K562 (cell line): ENCODE measurements around the gene SPATA12. TPM values are rescaled to one million over a fixed set of nuclear protein-coding genes. Genes with fewer than 3 reads are reported as not detected.
A peak's percentile ranks its signal among the peaks of the same experiment; 100 is the strongest.

ENCODE experiments used
- ATAC-seq: fragments of 200-7000 bp; cut with Tn5 transposase; 3 replicates; pipeline ENCODE4 v1.9.1; 2020; ENCODE audit warnings: moderate library complexity
- BruUV-seq: library from RNA; stranded (reverse); fragments of 400-500 nt; replicated peaks from 2 replicates; lab custom pipeline; 2021; lab: Mats Ljungman, UMichigan
- CTCF ChIA-PET: fragments of 300-600 bp; formaldehyde crosslinking; extraction: SDS; loops from one replicate; lab custom pipeline; 2021; ENCODE audit warnings: low intra/inter-chr PET ratio; lab: Yijun Ruan, JAX
- POLR2A ChIA-PET: fragments of 300-600, 350-650 bp; sonication (Branson Sonifier 250); formaldehyde crosslinking; extraction: SDS; loops from one replicate; lab custom pipeline; 2021; ENCODE audit warnings: antibody characterized with exemption, inconsistent platforms; lab: Yijun Ruan, JAX
- DNase-seq, 4 experiments: peaks; one replicate each; pipeline versions ENCODE4 v3.0.0 to v3.0.0-alpha.2; 2011 to 2018; ENCODE audit warnings: low spot score in 3 of 4, mixed read lengths in 3 of 4; ENCODE audit errors: extremely low read depth in 1 of 4
- FAIRE-seq: peaks from 2 replicates; lab custom pipeline; 2011; peaks lifted over from hg19 to GRCh38; lab: Jason Lieb, UNC
- H2AFZ ChIP-seq: 2 replicates; pipeline ENCODE4 v1.6.0; 2011; ENCODE audit warnings: low read depth, low read length, control low read depth, inconsistent platforms
- H3K27ac ChIP-seq: fragments of 200-600 bp; 3 replicates; pipeline ENCODE4 v1.8.0; 2011; ENCODE audit warnings: low read depth, mild to moderate bottlenecking, control low read depth, inconsistent platforms, low read length, moderate library complexity, mixed read lengths; ENCODE audit errors: extremely low read depth
- H3K27me3 ChIP-seq, 2 experiments: fragments of 300-600 bp in 1 of 2; 2 replicates in 1 of 2; 3 replicates in 1 of 2; pipeline versions ENCODE4 v1.6.0 to v1.8.0; 2011; ENCODE audit warnings: inconsistent platforms in 2 of 2, low read length in 2 of 2, mild to moderate bottlenecking in 1 of 2, mixed read lengths in 1 of 2, moderate library complexity in 1 of 2; ENCODE audit not compliant: control insufficient read depth in 2 of 2, insufficient read depth in 2 of 2
- H3K36me3 ChIP-seq: fragments of 300-600 bp; 3 replicates; pipeline ENCODE4 v1.8.0; 2011; ENCODE audit warnings: mild to moderate bottlenecking, low read length, inconsistent platforms; ENCODE audit not compliant: control insufficient read depth, insufficient read depth
- H3K4me1 ChIP-seq, 2 experiments: fragments of 200-600 bp in 1 of 2; replicated peaks in 1 of 2; 2 replicates in 1 of 2; 3 replicates in 1 of 2; pipeline versions ENCODE4 v1.5.1 to v1.8.0; 2011; ENCODE audit warnings: inconsistent platforms in 2 of 2, low read length in 2 of 2, mild to moderate bottlenecking in 1 of 2, mixed read lengths in 1 of 2, moderate library complexity in 1 of 2; ENCODE audit not compliant: control insufficient read depth in 2 of 2, insufficient read depth in 2 of 2
- H3K4me2 ChIP-seq: 2 replicates; pipeline ENCODE4 v1.6.1; 2011; ENCODE audit warnings: low read length, control low read depth, inconsistent platforms, mixed read lengths; ENCODE audit not compliant: insufficient read depth
- H3K4me3 ChIP-seq: fragments of 200-600 bp; sonication (generic), shearing (Covaris generic); 2 replicates; pipeline ENCODE4 v1.5.1; 2016; ENCODE audit warnings: control low read depth, inconsistent platforms
- H3K79me2 ChIP-seq: fragments of 200-600 bp; 3 replicates; pipeline ENCODE4 v1.8.0; 2011; ENCODE audit warnings: low read length, inconsistent platforms; ENCODE audit not compliant: control insufficient read depth, insufficient read depth
- H3K9ac ChIP-seq, 2 experiments: 2 replicates each; pipeline versions ENCODE4 v1.6.0 to v1.6.1; 2011; ENCODE audit warnings: low read depth in 2 of 2, low read length in 2 of 2, control low read depth in 1 of 2, inconsistent platforms in 1 of 2, mild to moderate bottlenecking in 1 of 2, mixed read lengths in 1 of 2; ENCODE audit not compliant: insufficient read depth in 1 of 2
- H3K9me1 ChIP-seq: one replicate; pipeline ENCODE4 v1.6.0; 2011; ENCODE audit warnings: inconsistent platforms, mild to moderate bottlenecking, low read length, moderate library complexity; ENCODE audit not compliant: control insufficient read depth, insufficient read depth
- H3K9me3 ChIP-seq: replicated peaks from 2 replicates; pipeline ENCODE4 v1.5.1; 2011; ENCODE audit warnings: low read depth, low read length, inconsistent platforms; ENCODE audit not compliant: control insufficient read depth, insufficient read depth
- H4K20me1 ChIP-seq: replicated peaks from 2 replicates; pipeline ENCODE4 v1.6.1; 2011; ENCODE audit warnings: low read length, inconsistent platforms, mixed read lengths; ENCODE audit not compliant: control insufficient read depth, insufficient read depth
- REST ChIP-seq, 2 experiments: fragments of 450-650 bp; formaldehyde crosslinking in 1 of 2; IDR thresholded peaks; 2 replicates each; pipeline versions ENCODE4 v1.4.0 to v1.6.1; 2014 to 2020; ENCODE audit warnings: mild to moderate bottlenecking in 2 of 2, borderline replicate concordance in 1 of 2, low read depth in 1 of 2
- in situ Hi-C: fragments of 300-500 bp; cut with MboI; formaldehyde crosslinking; loops from 4 replicates; pipeline ENCODE4 v1.15.0; 2018; ENCODE audit warnings: inconsistent platforms, mixed read lengths
- intact Hi-C: fragments of 100-400 bp; cut with micrococcal nuclease; formaldehyde crosslinking; loops from 2 replicates; pipeline ENCODE4 v1.14.2; 2022
- polyA plus RNA-seq, 8 experiments: library from polyadenylated mRNA; depleted of rRNA in 4 of 8; stranded (reverse) in 5 of 8; unstranded in 3 of 8; fragments of >200 nt; fragmentation: Nextera tagmentation in 2 of 8; fragmentation: Illumina TruSeq in 1 of 8; extraction: Ambion mirVana in 2 of 8; extraction: Trizol in 1 of 8; gene quantifications; 2 replicates each; pipeline versions ENCODE4 v1.2.1 to v1.2.3, GENCODE V29; 2011 to 2014; ENCODE audit warnings: inconsistent platforms in 1 of 8, missing spikeins in 1 of 8
- total RNA-seq, 7 experiments: library from RNA; depleted of rRNA in 6 of 7; stranded (reverse); fragments of >200 nt in 6 of 7; fragmentation: Illumina TruSeq in 2 of 7; extraction: Trizol in 2 of 7; gene quantifications; 2 replicates each; pipeline versions ENCODE4 v1.2.1 to v1.2.3, GENCODE V29; 2011 to 2021; ENCODE audit warnings: low replicate concordance in 1 of 7
- TF ChIP-seq, protein P1 (sequence below), 2 experiments: fragments of 450-650 bp; conservative IDR thresholded peaks; 2 replicates each; pipeline ENCODE4 v1.6.1; 2017; ENCODE audit warnings: mild to moderate bottlenecking in 2 of 2, moderate library complexity in 2 of 2
- TF ChIP-seq, protein P2 (sequence below), 3 experiments: IDR thresholded peaks in 2 of 3; conservative IDR thresholded peaks in 1 of 3; 2 replicates each; pipeline ENCODE4 v1.5.1; 2011 to 2012; ENCODE audit warnings: low read length in 3 of 3, mild to moderate bottlenecking in 3 of 3, control low read depth in 2 of 3, improper control_type of control experiment in 1 of 3, inconsistent platforms in 1 of 3, low read depth in 1 of 3, mixed read lengths in 1 of 3, moderate library complexity in 1 of 3; ENCODE audit not compliant: insufficient read depth in 2 of 3
- TF ChIP-seq, protein P3 (sequence below): fragments of 250-450 bp; sonication (Bioruptor Pico); IDR thresholded peaks from 2 replicates; pipeline ENCODE4 v1.4.0; 2020; ENCODE audit warnings: borderline replicate concordance
- TF ChIP-seq, protein P4 (sequence below): fragments of 250-450 bp; sonication (Bioruptor Pico); IDR thresholded peaks from 2 replicates; pipeline ENCODE4 v1.8.0; 2022; ENCODE audit warnings: moderate library complexity, mild to moderate bottlenecking, inconsistent platforms

Gene SPATA12
- total and polyA plus RNA-seq, 9 of the 15 experiments (the other 6 are each of a cell fraction or from before 2014, with no cell fraction given) = not detected

GRCh38 chr3:57093489-57093888 is 33.0 kb downstream of the SPATA12 start:
- Histone ChIP-seq H3K9ac (no peak overlapping the region), H3K9me1 (no peaks in the 10 kb centered on the region), H4K20me1 (no peaks in the 10 kb centered on the region), H3K4me3 (no peak overlapping the region), H3K4me2 (no peak overlapping the region), H3K27ac (no peak overlapping the region), H2AFZ (no peak overlapping the region), H3K4me1 (no peaks in the 10 kb centered on the region; a peak in 1 of 5 replicates), H3K79me2 (no peaks in the 10 kb centered on the region), H3K27me3 (peaks cover 0 to 16% of the 10 kb centered on the region in 2 experiments; a peak in 2 of 5 replicates), H3K36me3 (no peaks in the 10 kb centered on the region), H3K9me3 (no peaks in the 10 kb centered on the region)
- ChIA-PET CTCF (no interaction called here), POLR2A (interaction anchor here (1.1 kb wide), 1 partner anchor 13 kb away, joined by 4 read pairs; no protein-coding TSS in a partner anchor)
- in situ Hi-C loops = no loop called here
- DNase-seq = no peak
- no TSS peak for BruUV-seq
- no peak for FAIRE-seq
- intact Hi-C loops = loop anchor here (5.0 kb wide), 1 partner anchor 86 kb away; no protein-coding TSS in a partner anchor
- ATAC-seq = no peak
- TF ChIP-seq, protein P1, sequence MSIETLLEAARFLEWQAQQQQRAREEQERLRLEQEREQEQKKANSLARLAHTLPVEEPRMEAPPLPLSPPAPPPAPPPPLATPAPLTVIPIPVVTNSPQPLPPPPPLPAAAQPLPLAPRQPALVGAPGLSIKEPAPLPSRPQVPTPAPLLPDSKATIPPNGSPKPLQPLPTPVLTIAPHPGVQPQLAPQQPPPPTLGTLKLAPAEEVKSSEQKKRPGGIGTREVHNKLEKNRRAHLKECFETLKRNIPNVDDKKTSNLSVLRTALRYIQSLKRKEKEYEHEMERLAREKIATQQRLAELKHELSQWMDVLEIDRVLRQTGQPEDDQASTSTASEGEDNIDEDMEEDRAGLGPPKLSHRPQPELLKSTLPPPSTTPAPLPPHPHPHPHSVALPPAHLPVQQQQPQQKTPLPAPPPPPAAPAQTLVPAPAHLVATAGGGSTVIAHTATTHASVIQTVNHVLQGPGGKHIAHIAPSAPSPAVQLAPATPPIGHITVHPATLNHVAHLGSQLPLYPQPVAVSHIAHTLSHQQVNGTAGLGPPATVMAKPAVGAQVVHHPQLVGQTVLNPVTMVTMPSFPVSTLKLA (conservative IDR thresholded peaks at IDR 0.05) = no peak
- TF ChIP-seq, protein P2, sequence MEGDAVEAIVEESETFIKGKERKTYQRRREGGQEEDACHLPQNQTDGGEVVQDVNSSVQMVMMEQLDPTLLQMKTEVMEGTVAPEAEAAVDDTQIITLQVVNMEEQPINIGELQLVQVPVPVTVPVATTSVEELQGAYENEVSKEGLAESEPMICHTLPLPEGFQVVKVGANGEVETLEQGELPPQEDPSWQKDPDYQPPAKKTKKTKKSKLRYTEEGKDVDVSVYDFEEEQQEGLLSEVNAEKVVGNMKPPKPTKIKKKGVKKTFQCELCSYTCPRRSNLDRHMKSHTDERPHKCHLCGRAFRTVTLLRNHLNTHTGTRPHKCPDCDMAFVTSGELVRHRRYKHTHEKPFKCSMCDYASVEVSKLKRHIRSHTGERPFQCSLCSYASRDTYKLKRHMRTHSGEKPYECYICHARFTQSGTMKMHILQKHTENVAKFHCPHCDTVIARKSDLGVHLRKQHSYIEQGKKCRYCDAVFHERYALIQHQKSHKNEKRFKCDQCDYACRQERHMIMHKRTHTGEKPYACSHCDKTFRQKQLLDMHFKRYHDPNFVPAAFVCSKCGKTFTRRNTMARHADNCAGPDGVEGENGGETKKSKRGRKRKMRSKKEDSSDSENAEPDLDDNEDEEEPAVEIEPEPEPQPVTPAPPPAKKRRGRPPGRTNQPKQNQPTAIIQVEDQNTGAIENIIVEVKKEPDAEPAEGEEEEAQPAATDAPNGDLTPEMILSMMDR (IDR thresholded peaks at IDR 0.05 in 2 of 3, conservative IDR thresholded peaks at IDR 0.05 in 1 of 3; ENCODE audit: insufficient read depth in 2 of 3, low read depth in 1 of 3, low read length in 3 of 3) = peak in 2 of 3 experiments; percentile 11 to 30; a peak in 2 of 6 replicates
- TF ChIP-seq, protein P3, sequence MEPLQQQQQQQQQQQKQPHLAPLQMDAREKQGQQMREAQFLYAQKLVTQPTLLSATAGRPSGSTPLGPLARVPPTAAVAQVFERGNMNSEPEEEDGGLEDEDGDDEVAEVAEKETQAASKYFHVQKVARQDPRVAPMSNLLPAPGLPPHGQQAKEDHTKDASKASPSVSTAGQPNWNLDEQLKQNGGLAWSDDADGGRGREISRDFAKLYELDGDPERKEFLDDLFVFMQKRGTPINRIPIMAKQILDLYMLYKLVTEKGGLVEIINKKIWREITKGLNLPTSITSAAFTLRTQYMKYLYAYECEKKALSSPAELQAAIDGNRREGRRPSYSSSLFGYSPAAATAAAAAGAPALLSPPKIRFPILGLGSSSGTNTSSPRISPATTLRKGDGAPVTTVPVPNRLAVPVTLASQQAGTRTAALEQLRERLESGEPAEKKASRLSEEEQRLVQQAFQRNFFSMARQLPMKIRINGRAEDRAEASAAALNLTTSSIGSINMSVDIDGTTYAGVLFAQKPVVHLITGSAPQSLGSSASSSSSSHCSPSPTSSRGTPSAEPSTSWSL (CRISPR knock-in tag) = no peak
- TF ChIP-seq REST (IDR thresholded peaks at IDR 0.05; ENCODE audit: borderline replicate concordance) (peak; percentile 37; the same call in 1 of the 2 replicates), REST (CRISPR knock-in tag; IDR thresholded peaks at IDR 0.05; ENCODE audit: low read depth) (no peak)
- TF ChIP-seq, protein P4, sequence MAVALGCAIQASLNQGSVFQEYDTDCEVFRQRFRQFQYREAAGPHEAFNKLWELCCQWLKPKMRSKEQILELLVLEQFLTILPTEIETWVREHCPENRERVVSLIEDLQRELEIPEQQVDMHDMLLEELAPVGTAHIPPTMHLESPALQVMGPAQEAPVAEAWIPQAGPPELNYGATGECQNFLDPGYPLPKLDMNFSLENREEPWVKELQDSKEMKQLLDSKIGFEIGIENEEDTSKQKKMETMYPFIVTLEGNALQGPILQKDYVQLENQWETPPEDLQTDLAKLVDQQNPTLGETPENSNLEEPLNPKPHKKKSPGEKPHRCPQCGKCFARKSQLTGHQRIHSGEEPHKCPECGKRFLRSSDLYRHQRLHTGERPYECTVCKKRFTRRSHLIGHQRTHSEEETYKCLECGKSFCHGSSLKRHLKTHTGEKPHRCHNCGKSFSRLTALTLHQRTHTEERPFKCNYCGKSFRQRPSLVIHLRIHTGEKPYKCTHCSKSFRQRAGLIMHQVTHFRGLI = no peak
